GM23248 (cell line): Measurements from ENCODE around the gene SAG.

Experiments
- EZH2 ChIP-seq: fragments of 200-600 bp; sonication (generic); IDR thresholded peaks from 2 replicates; pipeline ENCODE4 v1.6.1; 2018; ENCODE audit warnings: antibody characterized with exemption, mild to moderate bottlenecking; ENCODE audit not compliant: insufficient read depth, poor library complexity, severe bottlenecking
- EZH2phosphoT487 ChIP-seq: fragments of 200-600 bp; sonication (generic); IDR thresholded peaks from 2 replicates; pipeline ENCODE4 v1.6.1; 2018; ENCODE audit warnings: antibody characterized with exemption, moderate library complexity, mild to moderate bottlenecking, low read depth; ENCODE audit not compliant: insufficient read depth

DNA sequence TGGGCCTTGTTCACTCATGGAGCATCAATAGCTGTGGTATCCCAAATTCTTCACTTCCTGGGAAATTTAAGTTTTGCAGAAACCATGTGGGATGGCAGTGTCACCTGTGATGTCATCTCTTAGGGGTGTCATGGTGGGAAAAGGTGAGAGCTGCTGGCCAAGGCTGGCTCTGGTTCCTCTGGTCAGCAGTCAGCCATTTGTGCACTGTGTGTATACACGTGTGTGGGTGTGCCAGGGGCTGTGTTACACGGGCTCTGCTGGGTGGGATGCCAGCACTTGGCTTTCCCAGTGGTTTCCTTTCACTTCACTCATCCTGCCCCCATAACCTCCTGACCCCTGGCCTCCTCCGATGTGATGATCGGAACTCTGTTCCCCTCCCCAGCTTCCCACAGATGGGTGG lies 21.3 kb downstream of the SAG start:
- TF ChIP-seq EZH2 (no peak), EZH2phosphoT487 (no peak)
